DND-41 (cell line): ENCODE measurements around the gene ZFAND2B.

Experiments used
- ATAC-seq: fragments of 200-7000 bp; cut with Tn5 transposase; 3 replicates; pipeline ENCODE4 v1.9.1; 2021; ENCODE audit warnings: low read depth; ENCODE audit not compliant: insufficient read depth
- DNase-seq: peaks from one replicate; pipeline ENCODE4 v3.0.0-alpha.2; 2020
- H2AFZ ChIP-seq: 2 replicates; pipeline ENCODE4 v1.6.0; 2012; ENCODE audit warnings: low read depth, low read length
- H3K27ac ChIP-seq: 2 replicates; pipeline ENCODE4 v1.5.1; 2012; ENCODE audit warnings: low read length, inconsistent platforms
- H3K27me3 ChIP-seq: fragments of 200-600 bp; sonication (generic); 2 replicates; pipeline ENCODE4 v1.6.0; 2012; ENCODE audit warnings: low read length, mild to moderate bottlenecking, inconsistent platforms; ENCODE audit not compliant: insufficient read depth, poor library complexity
- H3K36me3 ChIP-seq: 2 replicates; pipeline ENCODE4 v1.5.1; 2012; ENCODE audit warnings: low read length, inconsistent platforms; ENCODE audit not compliant: insufficient read depth
- H3K4me1 ChIP-seq: 2 replicates; pipeline ENCODE4 v1.5.1; 2012; ENCODE audit warnings: mild to moderate bottlenecking, low read length; ENCODE audit not compliant: insufficient read depth
- H3K4me2 ChIP-seq: 2 replicates; pipeline ENCODE4 v1.6.0; 2012; ENCODE audit warnings: mild to moderate bottlenecking, moderate library complexity, low read length, inconsistent platforms; ENCODE audit not compliant: insufficient read depth
- H3K4me3 ChIP-seq, 2 experiments: fragments of 200-600 bp in 1 of 2; shearing (Covaris generic) in 1 of 2; 2 replicates each; pipeline ENCODE4 v1.5.1; 2012 to 2016; ENCODE audit warnings: inconsistent platforms in 2 of 2, low read length in 2 of 2, mild to moderate bottlenecking in 2 of 2, low read depth in 1 of 2, moderate library complexity in 1 of 2
- H3K79me2 ChIP-seq: 2 replicates; pipeline ENCODE4 v1.6.0; 2012; ENCODE audit warnings: low read length, inconsistent platforms; ENCODE audit not compliant: insufficient read depth
- H3K9ac ChIP-seq: 2 replicates; pipeline ENCODE4 v1.6.0; 2012; ENCODE audit warnings: low read depth, mild to moderate bottlenecking, inconsistent platforms, low read length, moderate library complexity
- H3K9me3 ChIP-seq: 2 replicates; pipeline ENCODE4 v1.5.1; 2012; ENCODE audit warnings: low read length, moderate library complexity, mild to moderate bottlenecking, inconsistent platforms; ENCODE audit not compliant: insufficient read depth, severe bottlenecking
- H4K20me1 ChIP-seq: 2 replicates; pipeline ENCODE4 v1.6.0; 2012; ENCODE audit warnings: low read length; ENCODE audit not compliant: insufficient read depth
- CTCF ChIP-seq: IDR thresholded peaks from 2 replicates; pipeline ENCODE4 v1.5.1; 2012; ENCODE audit warnings: borderline replicate concordance, low read length, moderate library complexity, mild to moderate bottlenecking; ENCODE audit not compliant: poor library complexity, severe bottlenecking; ENCODE audit errors: extremely low read depth
- EZH2 ChIP-seq: IDR thresholded peaks from 3 replicates; pipeline ENCODE4 v1.6.1; 2012; ENCODE audit warnings: borderline replicate concordance, low read depth, mild to moderate bottlenecking, moderate library complexity, low read length, inconsistent platforms; ENCODE audit not compliant: severe bottlenecking

The ZFAND2B gene

GRCh38 chr2:219175486-219175885 is 31.1 kb upstream of the ZFAND2B start:
- DNase-seq (no peak), ATAC-seq (no peak)
- peaks cover 40% of the 10 kb centered on the region for H3K79me2 ChIP-seq
- H3K27me3 ChIP-seq, result no peaks in the 10 kb centered on the region
- H3K27ac ChIP-seq, result no peak overlapping the region
- H3K4me1 ChIP-seq, result peaks cover 39% of the 10 kb centered on the region
- H3K4me2 ChIP-seq, result peak overlapping the region; percentile 99
- peaks cover 54% of the 10 kb centered on the region for H3K36me3 ChIP-seq
- no peak overlapping the region for H2AFZ ChIP-seq
- peak overlapping the region in 1 of 2 experiments; percentile 97; a peak in 2 of 4 replicates for H3K4me3 ChIP-seq
- no peak for TF ChIP-seq CTCF
- no peak for TF ChIP-seq EZH2
- peak overlapping the region; percentile 97 for H3K9ac ChIP-seq
- peaks cover 22% of the 10 kb centered on the region; the same call in 1 of the 2 replicates for H4K20me1 ChIP-seq
- no peaks in the 10 kb centered on the region for H3K9me3 ChIP-seq

- peaks cover 39% of the 10 kb centered on the region for H3K4me1 ChIP-seq
- peaks cover 43% of the 10 kb centered on the region for H3K79me2 ChIP-seq
- peak overlapping the region; percentile 99 for H3K4me2 ChIP-seq
- peaks cover 57% of the 10 kb centered on the region for H3K36me3 ChIP-seq
- TF ChIP-seq CTCF, result peak; percentile 7
- no peak for TF ChIP-seq EZH2
- DNase-seq (no peak), ATAC-seq (peak; percentile 43)
- H3K9me3 ChIP-seq, result no peaks in the 10 kb centered on the region
- peak overlapping the region; percentile 67 to 97 for H3K4me3 ChIP-seq
- H3K9ac ChIP-seq, result peak overlapping the region; percentile 97
- H2AFZ ChIP-seq, result peak overlapping the region; percentile 96
- peak overlapping the region; percentile 99 for H3K27ac ChIP-seq
- peaks cover 29% of the 10 kb centered on the region; the same call in 1 of the 2 replicates for H4K20me1 ChIP-seq
- no peaks in the 10 kb centered on the region for H3K27me3 ChIP-seq
Measured at GRCh38 chr2:219175928-219176817, 30.4 kb upstream of the ZFAND2B start.

- Histone ChIP-seq H3K36me3 (peaks cover 57% of the 10 kb centered on the region), H3K4me2 (peak within 1 kb of the TSS; percentile 99), H3K9me3 (no peaks in the 10 kb centered on the region), H3K79me2 (peaks cover 43% of the 10 kb centered on the region), H3K9ac (peak within 1 kb of the TSS; percentile 97), H3K27me3 (no peaks in the 10 kb centered on the region), H4K20me1 (peaks cover 29% of the 10 kb centered on the region; the same call in 1 of the 2 replicates), H3K4me1 (peaks cover 39% of the 10 kb centered on the region), H3K4me3 (peak within 1 kb of the TSS; percentile 67 to 97), H3K27ac (peak within 1 kb of the TSS; percentile 99), H2AFZ (peak within 1 kb of the TSS; percentile 96)
- ATAC-seq (peak; percentile 81), DNase-seq (peak; percentile 87)
- TF ChIP-seq CTCF, result no peak
- TF ChIP-seq EZH2, result no peak
Measured at GRCh38 chr2:219176818-219177551, 29.6 kb upstream of the ZFAND2B start, which contains the start of gene CNPPD1. Gene CNPPD1 (minus strand): TSS chr2:219176925. CDS start chr2:219176828, 97 bp downstream.
